Motor neuron (in vitro differentiated cells): ENCODE results near the gene GRID1. TPM values are rescaled to one million over a fixed set of nuclear protein-coding genes. Genes with fewer than 3 reads are reported as not detected.
A peak's percentile ranks its signal among the peaks of the same experiment; 100 is the strongest.

ENCODE experiments used
- ATAC-seq, 8 experiments: fragments of 200-7000 bp; cut with Tn5 transposase; replicated peaks in 6 of 8; 2 replicates each; pipeline ENCODE4 v1.8.0; 2021; ENCODE audit warnings: mild to moderate bottlenecking in 8 of 8, moderate library complexity in 8 of 8
- H3K27ac ChIP-seq, 2 donors: fragments of 250-450 bp; sonication (Bioruptor Pico); 2 replicates each; pipeline ENCODE4 v1.9.0; 2021; ENCODE audit warnings: antibody characterized with exemption in 2 of 2, mild to moderate bottlenecking in 2 of 2, moderate library complexity in 1 of 2
- H3K4me1 ChIP-seq, 2 donors: fragments of 250-450 bp; sonication (Bioruptor Pico); replicated peaks in 1 of 2; 2 replicates each; pipeline ENCODE4 v1.6.1; 2021; ENCODE audit warnings: antibody characterized with exemption in 2 of 2, mild to moderate bottlenecking in 2 of 2, moderate library complexity in 1 of 2
- H3K4me3 ChIP-seq, 5 donors: fragments of 250-450 bp; sonication (Bioruptor Pico); 2 replicates each; pipeline ENCODE4 v1.9.0; 2021; ENCODE audit warnings: antibody characterized with exemption in 5 of 5, mild to moderate bottlenecking in 5 of 5, moderate library complexity in 4 of 5
- WGBS, 10 experiments: fragments of 450-650 bp; shearing (Covaris generic); methylation state at CpG; one replicate each; pipeline ENCODE4 v1.0.0; 2022; 5-methylcytosine and 5-hydroxymethylcytosine counted together
- in situ Hi-C, 9 experiments: fragments of 400-800 bp; cut with MboI; loops; one replicate each; pipeline ENCODE4 v1.15.0; 2021; ENCODE audit warnings: low sequenced_read_pairs in 9 of 9, low pct_unique_long_range_greater_than_20kb in 2 of 9; ENCODE audit not compliant: unreplicated experiment in 9 of 9
- total RNA-seq, 8 experiments: library from RNA; unstranded; fragments of 300-600 nt; gene quantifications; 2 replicates each; pipeline versions ENCODE4 v1.2.3 to v1.2.4, GENCODE V29; 2022

Gene GRID1
- total RNA-seq, result 10 to 100 TPM in 1 of 8 experiments, 1 to 10 TPM in 4, under 1 TPM in 3; 0.15 to 10.0 (median 6.0) TPM

- H3K4me1 ChIP-seq, result peaks cover 16 to 17% of the 10 kb centered on the region in 2 donors
- peak; percentile 56 to 78 (median 68) for ATAC-seq
- peak within 1 kb of the TSS; percentile 68 to 72 for H3K27ac ChIP-seq
- in situ Hi-C loops, result no loop called here
- 0 to 3% methylated on average over 2 to 6 of the region's 119 CpGs; no CpG with 5 or more reads in 8 of the 10 experiments for WGBS, 10 experiments
- peak within 1 kb of the TSS; percentile 66 to 92 (median 75) for H3K4me3 ChIP-seq
Measured at GRCh38 chr10:86366033-86366901, at the start of gene GRID1. GRID1 (minus strand) TSS chr10:86366795.

GRCh38 chr10:86415583-86415982, 49.0 kb upstream of the GRID1 start:
- no peak overlapping the region for H3K4me3 ChIP-seq
- WGBS, 10 experiments, result 10 to 80% (median 74%) methylated on average over 2 to 5 of the region's 5 CpGs; no CpG with 5 or more reads in 4 of the 10 experiments
- no peaks in the 10 kb centered on the region for H3K4me1 ChIP-seq
- in situ Hi-C loops, result loop anchor here in 2 of 9 experiments (25.0 kb wide), 1 partner anchor 172 kb away; no protein-coding TSS in a partner anchor
- H3K27ac ChIP-seq, result no peak overlapping the region
- ATAC-seq, result no peak

GRCh38 chr10:86415116-86415515, 48.5 kb upstream of the GRID1 start:
- H3K27ac ChIP-seq, result no peak overlapping the region
- no peak overlapping the region for H3K4me3 ChIP-seq
- H3K4me1 ChIP-seq, result no peaks in the 10 kb centered on the region
- 50 to 95% (median 70%) methylated on average over 1 to 3 of the region's 3 CpGs; no CpG with 5 or more reads in 2 of the 10 experiments for WGBS, 10 experiments
- ATAC-seq, result no peak
- in situ Hi-C loops, result loop anchor here in 2 of 9 experiments (25.0 kb wide), 1 partner anchor 172 kb away; no protein-coding TSS in a partner anchor

GRCh38 chr10:86413046-86413728, 46.6 kb upstream of the GRID1 start:
- ATAC-seq, result no peak
- no peak overlapping the region for H3K4me3 ChIP-seq
- no peaks in the 10 kb centered on the region for H3K4me1 ChIP-seq
- WGBS, 10 experiments, result 0 to 100% (median 52%) methylated on average over 1 to 6 of the region's 6 CpGs
- no peak overlapping the region for H3K27ac ChIP-seq
- in situ Hi-C loops, result loop anchor here in 2 of 9 experiments (25.0 kb wide), 1 partner anchor 174 kb away; no protein-coding TSS in a partner anchor

GRCh38 chr10:86411852-86412560, 45.4 kb upstream of the GRID1 start:
- Histone ChIP-seq H3K27ac (no peak overlapping the region), H3K4me1 (no peaks in the 10 kb centered on the region), H3K4me3 (no peak overlapping the region)
- in situ Hi-C loops, result loop anchor here in 2 of 9 experiments (25.0 kb wide), 1 partner anchor 175 kb away; no protein-coding TSS in a partner anchor
- no peak for ATAC-seq
- WGBS, 10 experiments, result 60 to 100% (median 89%) methylated on average over 1 to 6 of the region's 6 CpGs; no CpG with 5 or more reads in 2 of the 10 experiments

GRCh38 chr10:86411281-86411841, 44.8 kb upstream of the GRID1 start:
- ATAC-seq, result peak; percentile 81 to 99 (median 97)
- no peak overlapping the region for H3K27ac ChIP-seq

GRCh38 chr10:86410542-86411124, 44.0 kb upstream of the GRID1 start:
- H3K4me1 ChIP-seq, result no peaks in the 10 kb centered on the region
- in situ Hi-C loops, result loop anchor here in 2 of 9 experiments (25.0 kb wide), 1 partner anchor 177 kb away; no protein-coding TSS in a partner anchor
- no peak for ATAC-seq
- H3K27ac ChIP-seq, result no peak overlapping the region
- 17 to 100% (median 71%) methylated on average over 1 to 3 of the region's 4 CpGs; no CpG with 5 or more reads in 1 of the 10 experiments for WGBS, 10 experiments
- H3K4me3 ChIP-seq, result no peak overlapping the region

More at GRCh38 chr10:86411281-86411841, 44.8 kb upstream of the GRID1 start:
- Histone ChIP-seq H3K4me3 (no peak overlapping the region), H3K4me1 (no peaks in the 10 kb centered on the region)
- 0 to 94% (median 32%) methylated on average over 2 to 7 of the region's 7 CpGs; no CpG with 5 or more reads in 3 of the 10 experiments for WGBS, 10 experiments
- in situ Hi-C loops, result loop anchor here in 2 of 9 experiments (25.0 kb wide), 1 partner anchor 176 kb away; no protein-coding TSS in a partner anchor

- no peaks in the 10 kb centered on the region for H3K4me1 ChIP-seq
- 0 to 71% (median 44%) methylated on average over 1 of the region's 1 CpG; no CpG with 5 or more reads in 1 of the 10 experiments for WGBS, 10 experiments
- ATAC-seq, result no peak
- H3K27ac ChIP-seq, result no peak overlapping the region
- in situ Hi-C loops, result loop anchor here in 2 of 9 experiments (25.0 kb wide), 1 partner anchor 178 kb away; no protein-coding TSS in a partner anchor
- no peak overlapping the region for H3K4me3 ChIP-seq
Measured at GRCh38 chr10:86409183-86409582, 42.6 kb upstream of the GRID1 start.

GRCh38 chr10:86403183-86403797, 36.7 kb upstream of the GRID1 start:
- ATAC-seq, result no peak
- in situ Hi-C loops, result loop anchor here in 2 of 9 experiments (25.0 kb wide), 1 partner anchor 184 kb away; no protein-coding TSS in a partner anchor
- 33 to 100% (median 70%) methylated on average over 1 to 4 of the region's 6 CpGs; no CpG with 5 or more reads in 3 of the 10 experiments for WGBS, 10 experiments
- peaks cover 0 to 10% of the 10 kb centered on the region in 2 donors for H3K4me1 ChIP-seq
- no peak overlapping the region for H3K4me3 ChIP-seq
- no peak overlapping the region for H3K27ac ChIP-seq

GRCh38 chr10:86402283-86402941, 35.8 kb upstream of the GRID1 start:
- no peak for ATAC-seq
- Histone ChIP-seq H3K4me3 (peak overlapping the region in 1 of 5 donors; percentile 4), H3K27ac (no peak overlapping the region), H3K4me1 (peaks cover 0 to 10% of the 10 kb centered on the region in 2 donors)
- in situ Hi-C loops, result loop anchor here in 2 of 9 experiments (25.0 kb wide), 1 partner anchor 185 kb away; no protein-coding TSS in a partner anchor
- WGBS, 10 experiments, result 0 to 80% (median 18%) methylated on average over 3 to 11 of the region's 18 CpGs; no CpG with 5 or more reads in 4 of the 10 experiments
